Natural killer cell (primary cell): ENCODE data around the gene CCDC57. TPM values are rescaled to one million over a fixed set of nuclear protein-coding genes. Genes with fewer than 3 reads are reported as not detected.

Experiments
- ATAC-seq, 3 donors: fragments of 150-1000 bp in 2 of 3; fragments of 200-7000 bp in 1 of 3; cut with Tn5 transposase; 1 replicate in 1 of 3; 2 replicates in 2 of 3; pipeline ENCODE4 v1.10.0; 2021; ENCODE audit warnings: mild to moderate bottlenecking in 2 of 3, moderate library complexity in 2 of 3
- DNase-seq, 2 donors: peaks; one replicate each; pipeline versions ENCODE4 v3.0.0 to v3.0.0-alpha.2; 2013 to 2021; ENCODE audit warnings: mixed read lengths in 1 of 2
- H3K27ac ChIP-seq: one replicate; pipeline ENCODE4 v1.5.1; 2013; ENCODE audit warnings: mild to moderate bottlenecking, low read length
- H3K27me3 ChIP-seq: one replicate; pipeline ENCODE4 v1.6.1; 2013; ENCODE audit warnings: low read length; ENCODE audit not compliant: control insufficient read depth, insufficient read depth
- H3K36me3 ChIP-seq: one replicate; pipeline ENCODE4 v1.6.1; 2013; ENCODE audit warnings: low read length; ENCODE audit not compliant: control insufficient read depth, insufficient read depth
- H3K4me1 ChIP-seq: one replicate; pipeline ENCODE4 v1.6.1; 2013; ENCODE audit warnings: low read length; ENCODE audit not compliant: control insufficient read depth, insufficient read depth
- H3K4me3 ChIP-seq: one replicate; pipeline ENCODE4 v1.5.1; 2013; ENCODE audit warnings: low read length
- H3K9me3 ChIP-seq: one replicate; pipeline ENCODE4 v1.6.1; 2013; ENCODE audit warnings: low read length; ENCODE audit not compliant: control insufficient read depth, insufficient read depth
- H3K27ac Mint-ChIP-seq, 2 donors: one replicate each; pipeline ENCODE4 v1.8.0; 2022; ENCODE audit warnings: mild to moderate bottlenecking in 2 of 2, mixed read lengths in 2 of 2, moderate library complexity in 1 of 2
- H3K27me3 Mint-ChIP-seq, 2 donors: one replicate each; pipeline ENCODE4 v1.8.0; 2022; ENCODE audit warnings: low read depth in 2 of 2, mixed read lengths in 2 of 2
- H3K36me3 Mint-ChIP-seq: one replicate; pipeline ENCODE4 v1.8.0; 2022; ENCODE audit warnings: mixed read lengths
- H3K4me1 Mint-ChIP-seq, 2 donors: one replicate each; pipeline ENCODE4 v1.8.0; 2022; ENCODE audit warnings: mixed read lengths in 2 of 2
- H3K4me3 Mint-ChIP-seq: one replicate; pipeline ENCODE4 v1.8.0; 2022; ENCODE audit warnings: mild to moderate bottlenecking, moderate library complexity, mixed read lengths
- H3K9me3 Mint-ChIP-seq, 2 donors: one replicate each; pipeline ENCODE4 v1.8.0; 2022; ENCODE audit warnings: mixed read lengths in 2 of 2
- CTCF ChIP-seq: fragments of 200-600 bp; IDR thresholded peaks from one replicate; pipeline ENCODE4 v1.8.0; 2022; ENCODE audit warnings: antibody characterized with exemption
- WGBS: methylation state at CpG from one replicate; pipeline ENCODE4 v1.1.7; 2013; ENCODE audit warnings: missing lambda C conversion rate; ENCODE audit not compliant: insufficient coverage; 5-methylcytosine and 5-hydroxymethylcytosine counted together
- intact Hi-C: fragments of 100-400 bp; cut with micrococcal nuclease; formaldehyde crosslinking; loops from one replicate; pipeline ENCODE4 v1.14.2; 2022
- total RNA-seq, 4 donors: library from RNA; stranded (reverse); fragments of 120-200 nt in 1 of 4; gene quantifications; one replicate each; pipeline versions ENCODE4 v1.2.3 to v1.2.4, GENCODE V29; 2013 to 2022

CCDC57 gene
- total RNA-seq, 3 donors from 2014 or later (not counting 1 experiment from before 2014, with no cell fraction given), result 69.7 to 79.2 (median 75.1) TPM

DNA sequence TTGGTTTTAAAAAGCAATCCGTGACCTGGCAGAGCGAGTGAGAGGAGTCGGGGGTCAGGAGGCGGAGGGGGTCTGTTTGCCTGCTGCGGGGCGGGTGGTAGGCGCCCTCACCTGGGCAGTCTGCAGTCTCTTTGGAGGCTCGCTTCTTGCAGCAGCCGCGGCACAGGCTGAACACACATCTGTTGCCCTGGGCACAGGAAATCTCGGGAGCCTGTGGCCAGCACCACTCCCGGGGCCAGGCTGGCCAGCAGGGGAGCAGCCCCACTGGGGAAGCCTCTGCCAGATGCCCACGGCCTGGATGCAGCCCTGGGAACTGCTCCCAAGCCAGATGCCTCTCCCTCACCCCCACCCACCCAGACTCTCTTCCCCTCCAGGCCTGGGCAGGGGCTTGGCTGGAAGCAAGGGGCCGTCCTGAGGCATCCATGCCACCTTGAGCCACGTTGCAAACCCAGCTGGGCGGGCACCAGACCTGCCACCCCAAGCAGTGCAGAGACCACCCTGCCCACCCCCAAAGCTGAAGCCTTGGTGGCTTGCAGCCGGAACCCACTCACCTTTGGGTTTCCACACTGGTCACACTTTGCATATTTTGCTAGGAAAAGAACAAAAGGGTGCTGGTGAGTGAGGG, 154.3 kb downstream of the CCDC57 start:
- Histone ChIP-seq H3K4me1 (peaks cover 8% of the 10 kb centered on the region), H3K27me3 (no peaks in the 10 kb centered on the region), H3K36me3 (peaks cover 57% of the 10 kb centered on the region), H3K27ac (no peak overlapping the region), H3K9me3 (no peaks in the 10 kb centered on the region), H3K4me3 (no peak overlapping the region)
- no peaks in the 10 kb centered on the region for H3K9me3 Mint-ChIP-seq
- H3K36me3 Mint-ChIP-seq, result no peaks in the 10 kb centered on the region
- WGBS, result 89% methylated on average over 17 of the region's 17 CpGs
- H3K27me3 Mint-ChIP-seq, result no peaks in the 10 kb centered on the region
- no peak overlapping the region for H3K4me3 Mint-ChIP-seq
- ATAC-seq, result no peak
- TF ChIP-seq CTCF, result no peak
- intact Hi-C loops, result no loop called here
- DNase-seq, result no peak
- H3K4me1 Mint-ChIP-seq, result peaks cover 0 to 13% of the 10 kb centered on the region in 2 donors
- no peak overlapping the region for H3K27ac Mint-ChIP-seq

- WGBS, result 93% methylated on average over 29 of the region's 29 CpGs
Observed at GRCh38 chr17:82056729-82057621, 155.7 kb downstream of the CCDC57 start.

DNA sequence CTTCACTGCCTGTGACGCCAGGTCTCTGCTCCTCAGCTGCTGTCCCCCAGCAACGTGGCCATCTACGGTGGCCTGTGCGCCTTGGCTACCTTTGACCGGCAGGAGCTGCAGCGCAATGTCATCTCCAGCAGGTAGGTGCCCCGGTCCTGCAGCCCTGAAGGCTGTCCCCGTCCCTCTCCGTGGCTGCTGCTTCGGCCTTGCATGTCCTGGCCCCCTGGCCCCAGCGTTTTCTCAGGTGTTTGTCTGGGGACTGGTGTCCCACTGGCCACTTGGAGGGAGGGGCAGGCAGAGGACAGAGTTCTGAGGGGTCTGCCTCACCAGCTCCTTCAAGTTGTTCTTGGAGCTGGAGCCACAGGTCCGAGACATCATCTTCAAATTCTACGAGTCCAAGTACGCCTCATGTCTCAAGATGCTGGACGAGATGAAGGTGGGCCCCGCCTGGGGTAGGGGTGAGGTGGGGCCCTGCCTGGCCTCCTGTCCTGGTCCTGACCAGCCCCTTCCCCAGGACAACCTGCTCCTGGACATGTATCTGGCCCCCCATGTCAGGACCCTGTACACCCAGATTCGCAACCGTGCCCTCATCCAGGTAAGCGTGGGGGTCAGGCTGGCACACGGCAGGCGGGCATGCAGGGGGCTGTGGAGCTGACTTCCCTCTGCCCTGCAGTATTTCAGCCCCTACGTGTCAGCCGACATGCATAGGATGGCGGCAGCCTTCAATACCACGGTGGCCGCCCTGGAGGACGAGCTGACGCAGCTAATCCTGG, 156.5 kb downstream of the CCDC57 start:
- no peaks in the 10 kb centered on the region for H3K9me3 ChIP-seq
- WGBS, result 94% methylated on average over 28 of the region's 28 CpGs
- Mint-ChIP-seq H3K9me3 (no peaks in the 10 kb centered on the region), H3K36me3 (no peaks in the 10 kb centered on the region), H3K27ac (no peak overlapping the region), H3K4me1 (peaks cover 0 to 13% of the 10 kb centered on the region in 2 donors), H3K4me3 (no peak overlapping the region), H3K27me3 (no peaks in the 10 kb centered on the region)
- DNase-seq, result no peak
- H3K4me3 ChIP-seq, result no peak overlapping the region
- peaks cover 20% of the 10 kb centered on the region for H3K4me1 ChIP-seq
- no peak for TF ChIP-seq CTCF
- no peaks in the 10 kb centered on the region for H3K27me3 ChIP-seq
- no peak overlapping the region for H3K27ac ChIP-seq
- intact Hi-C loops, result no loop called here
- no peak for ATAC-seq
- H3K36me3 ChIP-seq, result peaks cover 49% of the 10 kb centered on the region

More at GRCh38 chr17:82056729-82057621, 155.7 kb downstream of the CCDC57 start:
- no peak overlapping the region for H3K4me3 Mint-ChIP-seq
- Histone ChIP-seq H3K4me1 (peaks cover 20% of the 10 kb centered on the region), H3K4me3 (no peak overlapping the region), H3K9me3 (no peaks in the 10 kb centered on the region), H3K27ac (no peak overlapping the region), H3K27me3 (no peaks in the 10 kb centered on the region), H3K36me3 (peaks cover 55% of the 10 kb centered on the region)
- no peak overlapping the region for H3K27ac Mint-ChIP-seq
- no peaks in the 10 kb centered on the region for H3K9me3 Mint-ChIP-seq
- intact Hi-C loops, result no loop called here
- TF ChIP-seq CTCF, result no peak
- no peaks in the 10 kb centered on the region for H3K27me3 Mint-ChIP-seq
- no peak for ATAC-seq
- H3K36me3 Mint-ChIP-seq, result no peaks in the 10 kb centered on the region
- no peak for DNase-seq
- peaks cover 0 to 13% of the 10 kb centered on the region in 2 donors for H3K4me1 Mint-ChIP-seq
